PC-9 (cell line): ENCODE measurements around the gene MAML3. TPM values are rescaled to one million over a fixed set of nuclear protein-coding genes. Genes with fewer than 3 reads are reported as not detected.

Experiments used
- BruUV-seq: library from RNA; stranded (reverse); fragments of 400-500 nt; replicated peaks from 2 replicates; lab custom pipeline; 2021; lab: Mats Ljungman, UMichigan
- CTCF ChIA-PET: fragments of 300-600 bp; sonication (Branson Sonifier 250); formaldehyde crosslinking; loops from one replicate; lab custom pipeline; 2022; ENCODE audit warnings: antibody characterized with exemption; lab: Charles Lee
- POLR2A ChIA-PET: fragments of 300-600 bp; sonication (Branson Sonifier 250); formaldehyde crosslinking; loops from one replicate; lab custom pipeline; 2022; ENCODE audit warnings: antibody characterized with exemption; ENCODE audit not compliant: unreplicated experiment; lab: Charles Lee
- DNase-seq, 2 experiments: peaks; one replicate each; pipeline versions ENCODE4 v3.0.0 to v3.0.0-alpha.2; 2015 to 2022; ENCODE audit warnings: mixed read lengths in 1 of 2
- H2AFZ ChIP-seq: fragments of 200-600 bp; sonication (generic); 2 replicates; pipeline ENCODE4 v1.8.1; 2017; ENCODE audit warnings: antibody characterized with exemption
- H3F3A ChIP-seq: fragments of 200-600 bp; sonication (generic); 2 replicates; pipeline ENCODE4 v1.8.1; 2017; ENCODE audit warnings: antibody characterized with exemption, mild to moderate bottlenecking, low read depth; ENCODE audit not compliant: insufficient read depth
- H3K27ac ChIP-seq: fragments of 200-600 bp; sonication (generic); 2 replicates; pipeline ENCODE4 v1.6.1; 2016; ENCODE audit warnings: mixed run types
- H3K27me3 ChIP-seq: fragments of 200-600 bp; sonication (generic); 2 replicates; pipeline ENCODE4 v1.6.1; 2016; ENCODE audit warnings: low read depth, mixed run types; ENCODE audit not compliant: insufficient read depth
- H3K36me3 ChIP-seq: fragments of 200-600 bp; sonication (generic); 2 replicates; pipeline ENCODE4 v1.6.1; 2016; ENCODE audit warnings: low read depth, mixed run types
- H3K4me1 ChIP-seq: fragments of 200-600 bp; sonication (generic); replicated peaks from 2 replicates; pipeline ENCODE4 v1.6.1; 2016; ENCODE audit warnings: mixed run types; ENCODE audit not compliant: insufficient read depth
- H3K4me2 ChIP-seq: fragments of 200-600 bp; sonication (generic); 2 replicates; pipeline ENCODE4 v1.6.1; 2017; ENCODE audit warnings: mixed run types
- H3K4me3 ChIP-seq: fragments of 200-600 bp; sonication (generic); 2 replicates; pipeline ENCODE4 v1.6.1; 2016; ENCODE audit warnings: mixed run types
- H3K79me2 ChIP-seq: fragments of 200-600 bp; sonication (generic); 2 replicates; pipeline ENCODE4 v1.6.1; 2017; ENCODE audit warnings: low read depth, mixed run types
- H3K9me2 ChIP-seq: fragments of 200-600 bp; sonication (generic); 2 replicates; pipeline ENCODE4 v1.8.1; 2017; ENCODE audit warnings: mild to moderate bottlenecking; ENCODE audit not compliant: insufficient read depth
- H3K9me3 ChIP-seq: fragments of 200-600 bp; sonication (generic); 2 replicates; pipeline ENCODE4 v1.8.1; 2016; ENCODE audit warnings: low read depth; ENCODE audit not compliant: insufficient read depth
- H4K20me1 ChIP-seq: fragments of 200-600 bp; sonication (generic); 2 replicates; pipeline ENCODE4 v1.8.1; 2017; ENCODE audit not compliant: insufficient read depth
- EZH2 ChIP-seq: fragments of 200-600 bp; sonication (generic); IDR thresholded peaks from 2 replicates; pipeline ENCODE4 v1.8.0; 2017; ENCODE audit warnings: antibody characterized with exemption, low read depth
- intact Hi-C: fragments of 100-400 bp; cut with micrococcal nuclease; formaldehyde crosslinking; loops from one replicate; pipeline ENCODE4 v1.10.0; 2022; ENCODE audit not compliant: unreplicated experiment
- total RNA-seq: library from RNA; stranded (reverse); gene quantifications from 2 replicates; pipeline ENCODE4 v1.2.3, GENCODE V29; 2021
- TF ChIP-seq, protein P1 (sequence below): fragments of 200-600 bp; sonication (generic); conservative IDR thresholded peaks from 2 replicates; pipeline ENCODE4 v1.6.1; 2017; ENCODE audit warnings: mixed run types, antibody characterized with exemption, mild to moderate bottlenecking, moderate library complexity

The MAML3 gene
- total RNA-seq, 1 experiment from 2014 or later: 15.2 TPM

- Histone ChIP-seq H3K4me2 (no peak overlapping the region), H3K27me3 (no peaks in the 10 kb centered on the region), H3K9me3 (no peaks in the 10 kb centered on the region), H4K20me1 (no peaks in the 10 kb centered on the region), H3F3A (peaks cover 15% of the 10 kb centered on the region), H3K4me1 (peaks cover 31% of the 10 kb centered on the region), H3K9me2 (no peaks in the 10 kb centered on the region), H3K36me3 (peaks cover 4% of the 10 kb centered on the region; the same call in 1 of the 2 replicates), H3K79me2 (peaks cover 70% of the 10 kb centered on the region), H3K4me3 (no peak overlapping the region), H3K27ac (no peak overlapping the region), H2AFZ (no peak overlapping the region)
- no peak for TF ChIP-seq EZH2
- TF ChIP-seq, protein P1, sequence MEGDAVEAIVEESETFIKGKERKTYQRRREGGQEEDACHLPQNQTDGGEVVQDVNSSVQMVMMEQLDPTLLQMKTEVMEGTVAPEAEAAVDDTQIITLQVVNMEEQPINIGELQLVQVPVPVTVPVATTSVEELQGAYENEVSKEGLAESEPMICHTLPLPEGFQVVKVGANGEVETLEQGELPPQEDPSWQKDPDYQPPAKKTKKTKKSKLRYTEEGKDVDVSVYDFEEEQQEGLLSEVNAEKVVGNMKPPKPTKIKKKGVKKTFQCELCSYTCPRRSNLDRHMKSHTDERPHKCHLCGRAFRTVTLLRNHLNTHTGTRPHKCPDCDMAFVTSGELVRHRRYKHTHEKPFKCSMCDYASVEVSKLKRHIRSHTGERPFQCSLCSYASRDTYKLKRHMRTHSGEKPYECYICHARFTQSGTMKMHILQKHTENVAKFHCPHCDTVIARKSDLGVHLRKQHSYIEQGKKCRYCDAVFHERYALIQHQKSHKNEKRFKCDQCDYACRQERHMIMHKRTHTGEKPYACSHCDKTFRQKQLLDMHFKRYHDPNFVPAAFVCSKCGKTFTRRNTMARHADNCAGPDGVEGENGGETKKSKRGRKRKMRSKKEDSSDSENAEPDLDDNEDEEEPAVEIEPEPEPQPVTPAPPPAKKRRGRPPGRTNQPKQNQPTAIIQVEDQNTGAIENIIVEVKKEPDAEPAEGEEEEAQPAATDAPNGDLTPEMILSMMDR: no peak
- no TSS peak for BruUV-seq
- ChIA-PET CTCF (no interaction called here), POLR2A (no interaction called here)
- DNase-seq: no peak
- intact Hi-C loops: no loop called here
Observed at GRCh38 chr4:140127422-140127821, 26.6 kb downstream of the MAML3 start.

DNA sequence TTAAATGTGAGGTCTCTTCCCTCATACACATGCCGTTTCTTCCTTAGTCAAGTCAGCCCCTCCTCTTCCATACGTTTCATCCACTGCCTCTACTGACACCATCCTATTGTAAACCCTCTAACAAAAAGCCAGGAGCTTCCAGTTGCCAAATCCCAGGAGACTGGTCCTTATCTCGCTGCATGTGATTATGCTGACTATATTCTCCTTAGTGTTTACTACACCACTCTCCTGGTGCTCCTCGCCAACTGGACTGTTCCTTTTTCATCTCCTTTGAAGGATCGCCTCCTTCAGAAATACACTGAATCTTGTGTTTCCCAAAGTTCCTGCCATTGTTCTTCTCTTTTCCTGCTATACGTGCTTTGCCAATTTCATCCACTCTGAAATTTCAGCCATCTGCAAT lies 27.7 kb downstream of the MAML3 start:
- Histone ChIP-seq H3K36me3 (no peaks in the 10 kb centered on the region; the same call in 1 of the 2 replicates), H3K4me2 (no peak overlapping the region), H2AFZ (no peak overlapping the region), H3K4me3 (no peak overlapping the region), H3K9me2 (no peaks in the 10 kb centered on the region), H4K20me1 (no peaks in the 10 kb centered on the region), H3K4me1 (peaks cover 20% of the 10 kb centered on the region), H3K9me3 (no peaks in the 10 kb centered on the region), H3K27ac (no peak overlapping the region), H3K27me3 (no peaks in the 10 kb centered on the region), H3K79me2 (peaks cover 63% of the 10 kb centered on the region), H3F3A (peaks cover 11% of the 10 kb centered on the region)
- BruUV-seq: no TSS peak
- TF ChIP-seq, protein P1: no peak
- no peak for TF ChIP-seq EZH2
- POLR2A ChIA-PET: no interaction called here
- intact Hi-C loops: no loop called here
- CTCF ChIA-PET: no interaction called here
- no peak for DNase-seq

- peaks cover 64% of the 10 kb centered on the region for H3K79me2 ChIP-seq
- no peaks in the 10 kb centered on the region for H3K27me3 ChIP-seq
- intact Hi-C loops: no loop called here
- CTCF ChIA-PET: no interaction called here
- H3K9me2 ChIP-seq: no peaks in the 10 kb centered on the region
- POLR2A ChIA-PET: no interaction called here
- no peak for TF ChIP-seq EZH2
- TF ChIP-seq, protein P1: no peak
- no peak overlapping the region for H2AFZ ChIP-seq
- no peaks in the 10 kb centered on the region for H4K20me1 ChIP-seq
- no peaks in the 10 kb centered on the region; the same call in 1 of the 2 replicates for H3K36me3 ChIP-seq
- peaks cover 6% of the 10 kb centered on the region for H3F3A ChIP-seq
- no peak overlapping the region for H3K27ac ChIP-seq
- no peak overlapping the region for H3K4me2 ChIP-seq
- no TSS peak for BruUV-seq
- peaks cover 12% of the 10 kb centered on the region for H3K4me1 ChIP-seq
- no peak for DNase-seq
- peaks cover 3% of the 10 kb centered on the region; the same call in 1 of the 2 replicates for H3K9me3 ChIP-seq
- H3K4me3 ChIP-seq: no peak overlapping the region
Observed at GRCh38 chr4:140125374-140125773, 28.6 kb downstream of the MAML3 start.
